IMR-90 (cell line): ENCODE data around the gene TSC1. TPM values are rescaled to one million over a fixed set of nuclear protein-coding genes. Genes with fewer than 3 reads are reported as not detected.

Experiments
- ATAC-seq: fragments of 200-7000 bp; cut with Tn5 transposase; 2 replicates; pipeline ENCODE4 v1.9.1; 2020; ENCODE audit warnings: low read depth, mild to moderate bottlenecking, moderate library complexity
- BruUV-seq: library from RNA; stranded (reverse); fragments of 400-500 nt; replicated peaks from 2 replicates; lab custom pipeline; 2021; lab: Mats Ljungman, UMichigan
- CTCF ChIA-PET: fragments of 300-600 bp; formaldehyde crosslinking; extraction: SDS; loops from one replicate; lab custom pipeline; 2021; ENCODE audit warnings: antibody characterized with exemption; lab: Yijun Ruan, JAX
- POLR2A ChIA-PET: fragments of 300-600 bp; sonication (Branson Sonifier 250); formaldehyde crosslinking; loops from one replicate; lab custom pipeline; 2022; ENCODE audit warnings: antibody characterized with exemption; ENCODE audit not compliant: unreplicated experiment; lab: Charles Lee
- DNase-seq: peaks from one replicate; pipeline ENCODE4 v3.0.0; 2013
- H2AFZ ChIP-seq: replicated peaks from 2 replicates; pipeline ENCODE3; 2013; ENCODE audit warnings: low read length, mild to moderate bottlenecking; ENCODE audit not compliant: poor library complexity
- H2AK5ac ChIP-seq: 2 replicates; pipeline ENCODE4 v1.6.1; 2013; ENCODE audit warnings: low read depth, low read length, inconsistent platforms
- H2AK9ac ChIP-seq: replicated peaks from 2 replicates; pipeline ENCODE3; 2013; ENCODE audit warnings: mild to moderate bottlenecking, low read depth, low read length, moderate library complexity; ENCODE audit not compliant: poor library complexity
- H2BK120ac ChIP-seq: 2 replicates; pipeline ENCODE4 v1.6.1; 2013; ENCODE audit warnings: low read depth, low read length, inconsistent platforms
- H2BK15ac ChIP-seq: 3 replicates; pipeline ENCODE4 v1.6.1; 2013; ENCODE audit warnings: low read depth, low read length, inconsistent platforms
- H2BK20ac ChIP-seq: 2 replicates; pipeline ENCODE4 v1.6.1; 2013; ENCODE audit warnings: low read depth, mild to moderate bottlenecking, inconsistent platforms, low read length, moderate library complexity
- H2BK5ac ChIP-seq: 2 replicates; pipeline ENCODE4 v1.6.1; 2013; ENCODE audit warnings: mild to moderate bottlenecking, low read depth, low read length, inconsistent platforms; ENCODE audit not compliant: poor library complexity, severe bottlenecking
- H3K14ac ChIP-seq: replicated peaks from 2 replicates; pipeline ENCODE4 v1.6.1; 2013; ENCODE audit warnings: low read depth, low read length, inconsistent platforms
- H3K18ac ChIP-seq: 2 replicates; pipeline ENCODE4 v1.6.1; 2013; ENCODE audit warnings: low read depth, low read length, control low read depth
- H3K23ac ChIP-seq: 2 replicates; pipeline ENCODE4 v1.6.1; 2013; ENCODE audit warnings: low read depth, low read length, inconsistent platforms
- H3K27ac ChIP-seq: 2 replicates; pipeline ENCODE4 v1.5.1; 2013; ENCODE audit warnings: mild to moderate bottlenecking, control low read depth, low read length; ENCODE audit not compliant: insufficient read depth
- H3K27me3 ChIP-seq: 2 replicates; pipeline ENCODE4 v1.6.1; 2013; ENCODE audit warnings: low read length; ENCODE audit not compliant: control insufficient read depth, insufficient read depth
- H3K36me3 ChIP-seq: 2 replicates; pipeline ENCODE4 v1.6.1; 2013; ENCODE audit warnings: low read length, mixed read lengths; ENCODE audit not compliant: control insufficient read depth, insufficient read depth
- H3K4ac ChIP-seq: 2 replicates; pipeline ENCODE4 v1.6.1; 2013; ENCODE audit warnings: low read depth, low read length, inconsistent platforms
- H3K4me1 ChIP-seq: 2 replicates; pipeline ENCODE4 v1.6.1; 2013; ENCODE audit warnings: low read length, mixed read lengths; ENCODE audit not compliant: control insufficient read depth, insufficient read depth
- H3K4me2 ChIP-seq: 2 replicates; pipeline ENCODE4 v1.6.1; 2013; ENCODE audit warnings: low read depth, mild to moderate bottlenecking, control low read depth, low read length, moderate library complexity
- H3K4me3 ChIP-seq: 2 replicates; pipeline ENCODE4 v1.5.1; 2013; ENCODE audit warnings: low read depth, mild to moderate bottlenecking, control low read depth, low read length, moderate library complexity; ENCODE audit not compliant: insufficient read depth
- H3K56ac ChIP-seq: 2 replicates; pipeline ENCODE4 v1.6.1; 2013; ENCODE audit warnings: low read length, inconsistent platforms; ENCODE audit not compliant: insufficient read depth; ENCODE audit errors: extremely low read depth
- H3K79me1 ChIP-seq, 2 experiments: 2 replicates each; pipeline ENCODE4 v1.6.1; 2013; ENCODE audit warnings: low read length in 2 of 2, inconsistent platforms in 1 of 2, low read depth in 1 of 2
- H3K9ac ChIP-seq: 2 replicates; pipeline ENCODE4 v1.6.1; 2013; ENCODE audit warnings: low read depth, low read length, control low read depth
- H3K9me1 ChIP-seq: 2 replicates; pipeline ENCODE4 v1.6.1; 2013; ENCODE audit warnings: low read length, inconsistent platforms; ENCODE audit not compliant: insufficient read depth
- H3K9me3 ChIP-seq: 2 replicates; pipeline ENCODE4 v1.6.1; 2013; ENCODE audit warnings: low read length; ENCODE audit not compliant: control insufficient read depth, insufficient read depth
- H4K20me1 ChIP-seq: 2 replicates; pipeline ENCODE4 v1.6.1; 2013; ENCODE audit warnings: low read length, inconsistent platforms; ENCODE audit not compliant: insufficient read depth
- H4K5ac ChIP-seq: 2 replicates; pipeline ENCODE4 v1.6.1; 2013; ENCODE audit warnings: mild to moderate bottlenecking, low read depth, low read length, control low read depth
- H4K8ac ChIP-seq, 2 experiments: 2 replicates each; pipeline ENCODE4 v1.6.1; 2013; ENCODE audit warnings: low read depth in 2 of 2, low read length in 2 of 2, control low read depth in 1 of 2, inconsistent platforms in 1 of 2
- H4K91ac ChIP-seq: 2 replicates; pipeline ENCODE4 v1.6.1; 2013; ENCODE audit warnings: low read depth, low read length, inconsistent platforms; ENCODE audit not compliant: insufficient read depth
- CTCF ChIP-seq: conservative IDR thresholded peaks from 2 replicates; pipeline ENCODE4 v1.5.1; 2012; ENCODE audit warnings: mild to moderate bottlenecking, low read depth, low read length, improper control_type of control experiment
- MAZ ChIP-seq: IDR thresholded peaks from 2 replicates; pipeline ENCODE4 v1.6.1; 2012; ENCODE audit warnings: low read depth, mild to moderate bottlenecking, low read length, improper control_type of control experiment, moderate library complexity, borderline replicate concordance
- RFX5 ChIP-seq: IDR thresholded peaks from 2 replicates; pipeline ENCODE4 v1.8.0; 2012; ENCODE audit warnings: low read depth, mild to moderate bottlenecking, low read length, moderate library complexity
- WGBS, 2 experiments: methylation state at CpG; one replicate each; pipeline versions ENCODE4 v1.1.5 to v1.1.7; 2013; ENCODE audit warnings: missing lambda C conversion rate in 2 of 2; ENCODE audit not compliant: insufficient read length in 1 of 2; ENCODE audit errors: extremely low coverage in 2 of 2; 5-methylcytosine and 5-hydroxymethylcytosine counted together
- dilution Hi-C: fragments of 300-500 bp; cut with HindIII; formaldehyde crosslinking; loops from one replicate; pipeline ENCODE4 v1.14.3; 2018; ENCODE audit warnings: low sequenced_read_pairs; ENCODE audit not compliant: unreplicated experiment
- in situ Hi-C: fragments of 300-500 bp; cut with MboI; formaldehyde crosslinking; loops from 3 replicates; pipeline ENCODE4 v1.14.3; 2019; ENCODE audit warnings: low sequenced_read_pairs, inconsistent platforms, mixed read lengths
- intact Hi-C: fragments of 100-400 bp; cut with micrococcal nuclease; formaldehyde crosslinking; loops from 2 replicates; pipeline ENCODE4 v1.10.0; 2022
- polyA plus RNA-seq, 3 experiments: library from polyadenylated mRNA; depleted of rRNA; stranded (reverse); fragments of >200 nt; gene quantifications; 2 replicates each; pipeline ENCODE4 v1.2.3, GENCODE V29; 2012; ENCODE audit warnings: low replicate concordance in 1 of 3
- total RNA-seq: library from RNA; depleted of rRNA; stranded (reverse); fragments of >200 nt; gene quantifications from 2 replicates; pipeline ENCODE4 v1.2.3, GENCODE V29; 2012

The TSC1 gene
- total and polyA plus RNA-seq, 2 of the 4 experiments (the other 2 are of a cell fraction) = 25.7 to 56.3 TPM

GRCh38 chr9:132982458-132982857, 38.0 kb upstream of the TSC1 start:
- Histone ChIP-seq H4K20me1 (no peaks in the 10 kb centered on the region), H3K9me1 (no peaks in the 10 kb centered on the region), H2BK5ac (no peak overlapping the region), H3K18ac (no peak overlapping the region), H4K91ac (no peak overlapping the region), H2AK5ac (no peak overlapping the region), H2BK120ac (no peak overlapping the region), H3K23ac (no peak overlapping the region), H3K9ac (no peak overlapping the region), H3K9me3 (no peaks in the 10 kb centered on the region), H3K27ac (no peak overlapping the region), H4K5ac (no peak overlapping the region), H3K27me3 (peaks cover 81% of the 10 kb centered on the region), H2BK15ac (no peak overlapping the region), H2BK20ac (no peak overlapping the region), H3K14ac (no peak overlapping the region), H3K4me2 (no peak overlapping the region), H4K8ac (no peak overlapping the region), H2AFZ (no peak overlapping the region), H3K36me3 (no peaks in the 10 kb centered on the region), H3K4me3 (no peak overlapping the region), H3K79me1 (no peaks in the 10 kb centered on the region), H3K56ac (no peak overlapping the region), H2AK9ac (no peak overlapping the region), H3K4ac (no peak overlapping the region), H3K4me1 (no peaks in the 10 kb centered on the region)
- no TSS peak for BruUV-seq
- ChIA-PET CTCF (no interaction called here), POLR2A (no interaction called here)
- in situ Hi-C loops = no loop called here
- intact Hi-C loops = no loop called here
- TF ChIP-seq RFX5 (no peak), MAZ (no peak), CTCF (no peak)
- ATAC-seq (no peak), DNase-seq (no peak)
- dilution Hi-C loops = no loop called here
- 80% methylated on average over 1 of the region's 8 CpGs; no CpG with 5 or more reads in 1 of the 2 experiments for WGBS, 2 experiments
